Femur (tissue), 1 donor: ENCODE results near the gene FAM9B.
A peak's percentile ranks its signal among the peaks of the same experiment; 100 is the strongest.
"Not testable (repeated sequence)": the region's sequence is repeated elsewhere in the genome, so short reads cannot be mapped to it uniquely, and the experiment has no call there.

Experiments used
- DNase-seq: peaks from one replicate; pipeline ENCODE4 v3.0.0-alpha.2; 2017

Gene FAM9B

DNA sequence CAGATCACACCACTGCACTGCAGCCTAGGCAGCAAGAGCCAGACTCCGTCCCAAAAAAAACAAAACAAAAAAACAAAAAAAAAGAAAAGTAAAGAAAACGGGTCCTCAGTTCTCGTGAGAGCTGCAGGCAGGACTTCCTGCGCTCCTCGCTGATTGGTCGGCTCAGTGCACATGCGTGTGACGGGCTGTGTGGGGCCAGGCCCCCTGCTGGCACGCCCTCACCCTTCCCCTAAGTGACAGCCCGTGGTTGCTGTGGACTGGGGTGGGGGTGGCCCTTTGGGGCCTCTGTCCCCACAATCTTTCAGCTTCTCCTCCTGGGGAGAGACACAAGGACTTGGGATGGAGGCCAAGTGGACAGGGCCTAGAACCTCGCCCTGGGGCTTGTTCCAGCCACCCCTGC is at the start of gene FAM9B:
TSS of gene FAM9B (minus strand) at position 139 of the 400 bp plus-strand sequence. CDS start 1,141 bp downstream, outside the sequence.
- DNase-seq, result no peak

DNA sequence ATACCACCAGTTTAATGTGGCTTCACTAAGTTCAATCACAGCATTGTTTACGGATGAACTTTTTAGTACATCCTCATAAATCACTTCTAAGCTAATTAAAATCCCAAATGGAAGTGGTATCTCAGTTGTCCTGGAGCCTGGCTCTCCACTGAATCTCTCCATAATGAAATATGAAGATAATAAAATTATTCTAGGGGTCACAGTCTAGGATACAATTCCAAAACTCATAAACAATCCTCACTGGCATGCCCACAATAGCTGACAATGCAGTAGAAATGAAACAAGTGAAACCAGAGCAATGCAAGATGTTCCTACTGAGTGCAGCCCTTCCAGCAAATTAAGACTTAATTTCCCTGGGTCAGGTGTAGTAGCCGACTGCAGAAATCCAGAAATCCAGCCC is 47.3 kb upstream of the FAM9B start:
- DNase-seq, result no peak

DNA sequence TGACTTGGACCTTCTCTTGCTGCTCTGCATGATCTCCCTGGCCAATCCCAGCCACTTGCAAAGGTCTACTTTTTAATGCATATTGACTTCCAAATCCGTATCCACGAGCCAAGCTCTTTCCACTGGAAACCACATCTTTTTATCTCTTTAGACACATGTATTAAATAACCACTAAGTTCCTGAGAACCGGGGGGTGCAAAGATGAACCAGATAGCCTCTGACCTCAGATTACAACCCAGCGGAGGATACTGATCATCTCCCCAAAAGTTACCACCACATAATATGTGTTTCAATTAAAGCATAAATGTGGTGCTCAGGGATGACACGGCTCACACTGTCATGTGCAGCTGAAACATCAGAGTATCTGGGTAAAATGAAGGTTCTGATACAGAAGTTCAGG is 40.4 kb upstream of the FAM9B start:
- DNase-seq, result no peak

DNA sequence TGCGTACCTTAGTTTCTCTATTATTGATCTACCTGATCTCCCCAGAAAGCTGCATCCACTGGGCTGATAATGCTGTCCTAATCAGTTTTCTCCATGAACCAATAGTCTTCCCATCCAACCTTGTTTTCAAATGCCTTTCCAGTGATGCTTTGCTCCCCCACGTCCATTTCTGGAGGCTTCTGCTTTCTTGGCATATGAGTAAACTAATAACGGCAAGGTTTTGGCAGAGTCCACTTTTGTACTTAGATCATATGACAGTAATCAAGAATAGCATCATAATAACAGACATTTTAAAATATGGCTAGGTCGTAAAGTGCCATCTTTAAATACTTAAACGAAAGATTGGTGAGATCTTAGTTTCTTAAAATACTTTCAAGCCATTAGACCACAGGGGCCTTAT is 38.4 kb upstream of the FAM9B start:
- DNase-seq, result no peak

DNA sequence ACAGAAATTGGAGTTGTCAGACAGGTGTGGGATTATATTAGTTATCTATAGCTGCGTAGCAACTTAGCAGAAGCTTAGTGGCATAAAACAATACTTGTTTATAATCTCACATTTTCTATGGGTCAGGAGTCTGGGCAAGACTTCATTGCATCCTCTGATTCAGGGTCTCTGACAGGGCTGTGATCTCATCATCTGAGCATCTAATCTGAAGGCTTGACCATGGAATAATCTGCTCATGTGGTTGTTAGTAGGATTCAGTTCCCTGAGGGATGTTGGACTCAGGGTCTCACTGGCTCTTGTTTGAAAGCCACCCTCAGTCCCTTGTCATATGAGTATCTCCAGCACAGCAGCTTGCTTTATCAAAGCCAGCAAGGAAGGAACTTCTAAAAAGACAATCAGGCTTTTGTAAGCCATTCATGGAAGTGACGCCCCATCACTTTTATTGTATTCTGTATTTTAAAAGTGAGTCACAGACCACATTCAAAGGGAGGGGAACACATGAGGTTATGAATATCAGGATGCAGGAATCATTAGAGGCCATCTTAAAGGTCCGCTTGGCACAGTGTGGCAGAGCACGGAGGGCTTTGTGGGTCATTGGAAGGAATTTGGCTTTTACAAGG is 37.2 kb upstream of the FAM9B start:
- no peak for DNase-seq

DNA sequence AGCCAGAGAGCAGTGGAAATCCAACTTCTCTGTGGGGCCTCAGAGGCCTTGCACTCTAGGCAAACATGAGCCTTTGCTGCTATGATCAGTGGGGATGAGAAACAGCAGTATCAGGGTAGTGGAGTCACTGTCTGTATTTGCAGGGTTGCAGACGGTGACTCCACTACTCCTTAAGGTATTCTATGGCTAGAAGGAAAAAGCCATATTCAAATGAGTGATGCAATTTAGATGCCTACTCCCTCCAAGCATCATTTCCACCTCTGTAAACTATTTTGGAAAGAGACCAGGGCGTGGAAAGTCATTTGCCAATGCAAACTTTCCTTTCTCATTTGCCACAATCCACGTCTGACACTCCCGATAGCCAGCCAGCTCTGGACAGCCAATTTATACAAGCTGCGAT is 35.6 kb upstream of the FAM9B start:
- no peak for DNase-seq

DNA sequence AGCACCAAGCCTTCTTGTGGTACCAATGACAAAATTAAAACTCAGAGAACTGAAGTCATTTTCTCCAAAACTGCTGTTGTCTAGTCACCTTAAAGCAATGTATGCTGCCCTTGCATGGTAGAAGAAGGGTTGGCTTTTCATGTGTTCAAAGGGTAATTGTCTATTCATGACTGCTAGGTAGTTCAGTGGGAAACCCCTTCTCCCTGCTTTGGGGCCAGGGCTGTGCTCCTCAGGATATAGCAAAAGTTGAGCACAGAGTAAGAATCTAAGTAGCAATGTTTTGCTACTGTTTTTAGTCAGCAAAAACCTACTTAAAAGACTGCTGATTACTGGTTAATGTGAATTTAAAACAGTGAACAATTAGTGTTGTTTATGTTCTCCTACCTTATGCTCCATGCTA is 30.8 kb upstream of the FAM9B start:
- DNase-seq, result no peak

DNA sequence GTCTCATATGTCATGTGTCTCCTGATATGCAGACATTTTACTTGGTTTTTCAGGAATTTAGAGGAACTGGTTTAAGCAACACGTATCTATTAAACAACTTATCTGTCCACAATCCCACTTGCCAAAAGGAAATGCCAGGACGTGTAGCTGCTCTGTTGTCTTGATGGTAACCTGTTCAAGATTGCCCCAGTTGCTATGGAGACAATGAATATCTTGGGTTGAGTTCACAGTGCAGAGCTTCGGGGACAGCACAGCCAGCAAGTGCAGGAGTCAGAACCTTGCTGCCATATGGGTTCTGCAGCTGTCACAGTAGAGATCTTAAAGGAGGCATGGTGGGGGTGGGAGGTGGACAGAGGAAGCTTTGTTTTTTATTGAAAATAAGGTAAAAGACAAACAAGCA is 28.7 kb upstream of the FAM9B start:
- no peak for DNase-seq

DNA sequence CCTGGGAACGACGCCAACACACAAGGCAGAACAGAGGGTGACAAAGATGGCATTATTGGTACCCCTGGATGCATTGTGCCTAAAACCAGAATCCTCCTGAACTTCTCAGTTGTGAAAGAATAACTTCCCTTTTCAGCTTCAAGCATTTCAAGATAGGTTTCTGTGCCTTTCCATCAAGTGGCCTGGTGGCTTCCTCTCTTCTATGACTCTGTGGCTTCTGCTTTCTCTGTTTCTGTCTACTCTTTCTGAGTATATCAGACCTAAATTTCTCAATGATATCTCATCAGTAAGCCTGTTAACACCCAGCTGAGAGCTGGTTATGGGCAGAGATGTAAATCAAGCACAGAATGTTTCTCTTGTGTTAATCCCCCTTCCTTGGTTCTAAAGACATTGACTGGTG is 21.4 kb upstream of the FAM9B start:
- no peak for DNase-seq

DNA sequence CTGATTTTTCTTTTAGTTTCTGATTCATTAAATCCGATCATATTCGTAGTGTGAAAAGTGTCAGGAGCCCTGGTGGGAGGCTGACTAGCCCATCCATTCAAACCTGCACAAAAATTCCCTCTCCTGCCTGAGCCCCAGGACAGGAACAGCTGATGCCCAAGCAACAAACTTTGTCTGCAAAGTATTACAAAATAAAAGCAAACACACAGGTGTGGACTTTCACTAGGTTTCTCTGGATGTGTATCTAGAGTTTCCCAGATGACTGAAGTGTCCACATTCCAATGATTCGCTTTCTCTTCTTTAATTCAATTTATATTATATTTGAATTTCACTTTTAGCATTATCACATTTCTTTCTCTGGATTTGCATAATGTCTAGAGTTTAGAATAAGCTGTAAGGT is 18.2 kb upstream of the FAM9B start:
- DNase-seq, result no peak

DNA sequence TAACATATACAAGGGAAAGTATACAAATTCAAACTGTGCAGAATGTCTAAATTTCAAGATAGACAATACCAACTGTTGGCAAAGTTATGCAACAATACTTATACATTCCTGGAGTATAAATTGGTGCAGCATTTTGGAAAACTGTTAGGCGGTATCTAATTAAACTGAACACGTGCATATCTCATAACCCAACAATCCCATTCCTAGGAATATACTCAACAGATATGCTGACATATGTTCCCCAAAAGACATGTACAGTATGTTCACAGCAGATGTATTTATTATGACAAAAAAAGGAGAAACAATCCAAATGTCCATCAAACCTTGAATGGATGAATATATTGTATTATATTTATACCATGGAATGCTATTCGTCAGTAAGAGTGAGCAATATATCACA is 16.4 kb upstream of the FAM9B start:
- DNase-seq, result no peak

DNA sequence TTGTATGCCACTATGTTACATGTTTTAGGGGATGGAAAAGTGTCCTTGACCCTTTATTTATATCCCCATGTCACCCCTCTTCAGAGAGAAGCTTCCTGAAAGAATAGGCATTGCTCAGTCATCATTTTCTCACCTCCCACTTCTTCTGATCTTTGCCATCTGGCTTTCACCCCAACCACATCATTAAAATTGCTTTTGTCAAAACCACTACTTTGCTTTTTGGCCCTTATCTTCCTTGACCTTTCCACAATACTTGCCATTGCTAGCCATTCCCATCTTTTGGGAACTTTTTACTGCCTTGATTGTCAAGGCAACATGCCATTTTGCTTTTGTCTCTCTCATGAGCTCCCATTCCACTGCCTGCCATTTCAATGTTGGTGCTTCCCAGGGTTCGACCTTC is 14.9 kb upstream of the FAM9B start:
- DNase-seq, result no peak

DNA sequence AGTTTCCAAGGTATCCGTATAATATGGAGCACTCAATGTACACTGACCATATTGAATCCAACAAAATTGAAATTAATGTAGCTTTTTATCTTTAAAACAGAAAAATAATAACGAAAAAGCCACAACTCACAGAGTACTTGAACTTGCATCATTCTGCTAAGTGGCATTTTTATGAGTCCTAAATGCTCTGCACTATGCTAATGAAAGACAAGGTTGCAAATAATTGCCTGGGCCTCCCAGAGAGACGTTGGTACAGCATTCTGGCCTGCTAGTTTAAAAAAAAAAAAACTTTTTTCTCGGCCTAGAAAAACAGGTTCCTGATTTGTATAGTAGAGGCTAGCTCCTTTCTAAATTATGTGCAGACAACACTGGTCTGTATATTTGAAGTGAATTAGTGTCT is 4.3 kb upstream of the FAM9B start:
- no peak for DNase-seq

DNA sequence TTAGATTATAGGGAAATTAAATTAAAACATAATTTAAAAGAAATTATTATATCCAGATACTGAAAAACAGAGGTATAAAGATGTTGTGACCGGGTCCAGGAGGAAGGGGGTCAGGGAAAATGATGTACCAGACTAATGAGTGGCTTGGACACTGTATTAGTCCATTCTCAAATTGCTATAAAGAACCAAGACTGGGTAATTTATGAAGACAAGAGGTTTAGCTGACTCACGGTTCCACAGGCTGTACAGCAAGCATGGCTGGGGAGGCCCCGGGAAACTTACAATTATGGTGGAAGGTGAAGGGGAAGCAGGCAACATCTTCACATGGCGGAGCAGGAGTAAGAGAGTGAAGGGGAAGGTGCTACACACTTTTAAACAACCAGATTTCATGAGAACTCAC is 3.4 kb upstream of the FAM9B start:
- no peak for DNase-seq

DNA sequence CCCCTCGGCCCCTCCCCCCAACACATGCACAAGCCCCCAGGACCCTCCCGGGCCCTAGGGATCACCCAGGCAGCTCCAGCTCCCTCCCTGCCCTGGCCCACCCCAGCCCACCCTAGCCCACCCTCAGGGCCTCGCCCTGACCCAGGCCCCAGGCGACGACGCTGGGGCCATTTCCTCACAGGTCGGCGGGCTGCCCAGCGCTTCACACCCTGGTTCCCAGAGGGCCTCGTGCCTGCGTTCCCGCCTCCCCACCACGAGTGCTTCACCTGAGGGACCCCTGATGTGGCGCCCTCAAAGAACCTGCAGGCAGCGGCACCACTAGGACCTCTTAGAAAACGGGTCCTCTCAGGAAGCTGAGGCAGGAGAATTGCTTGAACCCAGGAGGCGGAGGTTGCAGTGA is 341 bp downstream of the FAM9B start:
- DNase-seq, result no peak

DNA sequence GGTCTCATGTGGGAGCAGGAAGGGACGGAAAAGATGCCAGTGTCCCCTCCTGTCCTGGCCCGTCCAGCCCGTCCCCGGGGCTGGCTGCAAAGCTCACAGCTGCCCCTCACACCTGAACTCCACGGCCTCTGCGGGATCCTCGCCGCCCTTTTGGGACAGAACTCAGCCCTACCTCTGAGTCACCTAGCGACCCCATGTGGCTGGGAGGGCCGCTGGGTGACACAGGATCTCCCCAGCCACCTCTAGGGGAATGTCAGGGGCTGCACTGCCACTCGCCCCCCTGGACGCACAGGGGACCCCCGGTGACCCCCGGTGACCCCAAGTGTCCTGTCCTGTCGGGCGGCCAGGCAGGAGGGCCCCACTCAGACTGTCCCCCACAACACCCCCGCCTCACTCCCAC is 748 bp downstream of the FAM9B start:
- DNase-seq, result no peak

DNA sequence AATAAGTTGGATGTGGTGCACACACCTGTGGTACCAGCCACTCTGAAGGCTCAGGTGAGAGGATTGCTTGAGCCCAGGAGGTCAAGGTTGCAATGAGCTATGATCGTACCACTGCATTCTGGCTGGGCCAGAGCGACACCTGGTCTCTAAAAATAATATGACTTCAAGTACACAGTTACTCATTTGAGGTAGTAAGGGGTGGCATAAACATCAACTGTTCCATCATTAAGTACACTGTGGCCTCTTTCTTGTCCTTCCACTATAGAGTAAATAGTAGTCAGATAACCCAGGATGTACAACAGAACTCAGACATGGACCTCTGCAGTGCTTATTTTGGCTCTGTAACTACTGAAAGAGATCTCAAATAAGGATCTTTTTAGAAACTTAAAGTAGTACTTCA is 10.6 kb downstream of the FAM9B start:
- no peak for DNase-seq

DNA sequence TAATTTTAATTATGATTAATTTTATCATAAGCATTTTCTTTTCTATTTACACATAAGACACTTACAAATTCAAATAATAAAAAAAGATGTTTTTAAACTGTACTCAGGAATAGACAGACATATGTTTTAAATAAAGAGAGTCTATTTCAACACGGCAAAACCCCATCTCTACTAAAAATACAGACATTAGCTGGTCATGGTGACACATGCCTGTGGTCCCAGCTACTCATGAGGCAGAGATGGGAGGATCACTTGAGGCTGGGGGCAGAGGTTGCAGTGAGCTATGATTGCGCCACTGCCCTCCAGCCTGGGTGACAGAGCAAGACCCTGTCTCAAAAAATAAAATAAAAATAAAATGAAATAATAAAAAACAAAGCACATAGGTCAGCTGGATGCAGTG is 14.8 kb downstream of the FAM9B start:
- DNase-seq, result no peak

DNA sequence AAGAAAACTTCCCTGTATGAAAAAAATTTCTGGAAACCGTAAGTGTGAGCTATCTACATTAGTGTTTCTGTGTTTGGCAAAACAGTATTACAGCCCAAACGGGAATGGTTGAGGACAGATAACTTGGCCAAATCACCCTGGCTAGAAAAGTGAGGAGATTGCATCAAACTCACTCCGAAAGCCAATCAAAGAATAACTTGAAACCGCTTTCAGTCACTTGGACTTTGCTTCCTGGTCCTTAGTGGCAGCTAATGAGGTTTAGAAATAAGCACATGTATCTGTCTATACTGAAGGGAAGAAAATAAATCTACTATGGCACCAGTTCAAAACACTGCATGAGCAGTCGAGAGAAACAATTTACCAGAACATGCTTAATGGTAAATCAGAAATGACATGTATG is 15.6 kb downstream of the FAM9B start:
- not testable (repeated sequence) for DNase-seq

DNA sequence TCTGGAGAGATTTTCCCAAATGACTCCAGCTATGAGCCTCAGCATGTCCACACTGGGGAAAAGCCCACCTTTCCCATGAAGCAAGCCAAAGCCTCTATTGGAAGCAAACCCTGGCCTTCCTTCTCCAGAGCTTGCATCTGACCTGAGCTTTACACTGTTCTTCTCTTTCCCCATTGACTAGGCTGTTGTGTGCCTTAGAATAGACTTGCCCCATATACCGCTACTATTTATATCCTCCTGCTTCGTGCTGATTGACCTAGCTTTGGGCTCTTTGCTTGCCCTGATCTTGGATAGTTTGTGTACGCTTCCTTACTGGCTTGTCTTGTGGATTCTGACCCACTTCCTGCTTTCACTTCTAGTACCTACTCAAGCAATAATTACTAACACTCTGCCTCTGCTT is 30.9 kb downstream of the FAM9B start:
- no peak for DNase-seq

DNA sequence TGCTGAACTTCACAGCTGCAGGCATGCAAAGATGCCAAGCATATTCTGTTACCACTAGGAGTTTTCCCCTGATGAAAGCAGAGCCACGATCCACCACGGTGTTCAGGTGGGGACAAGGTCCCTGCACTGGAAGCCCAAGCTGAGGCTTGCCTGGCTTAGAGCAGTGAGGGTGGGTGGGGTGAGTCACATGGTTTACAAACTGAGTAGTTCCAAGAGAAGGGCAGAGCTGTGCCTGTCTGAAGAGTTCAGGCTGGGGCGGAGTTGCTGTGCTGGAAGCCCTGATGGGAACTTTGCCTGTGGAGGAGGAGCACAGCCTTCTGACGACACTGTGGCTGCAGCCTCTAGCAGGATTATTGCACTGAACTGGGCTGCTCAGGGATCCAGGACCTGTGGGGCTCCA is 45.5 kb downstream of the FAM9B start:
- DNase-seq, result peak; percentile 62

DNA sequence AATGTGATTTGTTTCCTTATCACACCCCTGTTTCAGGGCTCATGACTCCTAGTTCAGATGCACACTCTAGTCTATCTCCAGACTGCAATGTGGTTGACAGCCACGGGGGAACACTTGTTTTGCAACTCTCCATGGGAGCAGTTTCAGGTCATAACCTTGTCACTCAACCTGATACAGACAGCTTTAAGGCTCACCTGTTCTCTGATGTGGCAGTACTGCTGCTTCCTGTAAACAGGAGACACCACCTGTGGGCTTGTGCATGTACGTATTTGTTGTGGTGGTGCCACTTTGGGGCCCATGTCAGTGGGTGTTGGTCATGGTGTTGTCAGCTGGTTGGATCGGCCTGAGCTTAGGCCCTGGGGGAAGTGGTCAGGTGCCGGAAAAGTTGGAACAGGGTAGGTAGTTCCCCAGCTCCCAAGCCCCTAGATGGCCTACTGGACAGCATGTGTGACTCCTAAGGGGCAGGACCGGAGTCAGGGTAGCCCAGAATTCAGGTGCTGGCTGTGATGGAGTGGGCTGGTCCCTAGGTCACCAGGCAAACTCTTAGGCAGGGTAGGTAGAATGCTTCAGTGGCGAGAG is 46.2 kb downstream of the FAM9B start:
- DNase-seq, result no peak

DNA sequence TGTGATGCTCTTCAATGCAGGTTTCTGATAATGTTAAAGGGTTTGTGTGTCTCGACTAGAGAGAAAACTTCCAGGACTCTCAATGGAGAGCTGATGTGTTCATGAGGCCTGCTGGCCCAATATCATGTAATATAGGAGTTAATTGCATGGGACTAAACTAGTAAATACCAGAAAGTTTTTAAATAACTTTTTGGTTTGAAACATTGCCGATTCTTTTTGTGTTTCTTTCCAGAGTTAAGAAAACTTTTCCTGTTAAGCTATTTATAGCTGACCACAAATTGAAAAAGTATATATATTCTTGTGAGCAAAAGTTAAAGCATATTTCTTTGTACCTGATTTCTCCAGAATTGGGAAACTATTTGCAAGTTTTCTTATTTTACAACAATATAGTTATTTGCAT is 49.7 kb downstream of the FAM9B start:
- no peak for DNase-seq

DNA sequence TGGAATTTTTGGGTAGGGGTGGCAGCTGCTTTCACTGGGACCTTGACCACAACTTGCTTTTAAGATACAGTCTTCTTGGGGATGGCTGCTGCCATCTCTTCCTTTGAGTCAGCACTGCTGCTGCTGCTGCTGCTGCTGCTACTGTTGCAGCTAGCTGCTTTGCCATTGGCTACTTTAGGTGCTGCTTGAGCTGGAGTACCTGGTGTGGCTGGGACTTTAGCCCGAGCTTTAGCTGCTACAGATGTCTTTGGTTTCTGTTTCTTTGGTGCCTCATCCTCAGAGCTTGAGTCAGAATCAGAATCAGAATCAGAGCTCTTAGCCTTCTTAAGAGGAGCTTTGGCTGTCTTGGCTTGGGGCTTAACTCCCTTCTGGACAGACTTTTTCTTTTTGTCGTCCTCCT is 52.2 kb downstream of the FAM9B start:
- DNase-seq, result no peak

DNA sequence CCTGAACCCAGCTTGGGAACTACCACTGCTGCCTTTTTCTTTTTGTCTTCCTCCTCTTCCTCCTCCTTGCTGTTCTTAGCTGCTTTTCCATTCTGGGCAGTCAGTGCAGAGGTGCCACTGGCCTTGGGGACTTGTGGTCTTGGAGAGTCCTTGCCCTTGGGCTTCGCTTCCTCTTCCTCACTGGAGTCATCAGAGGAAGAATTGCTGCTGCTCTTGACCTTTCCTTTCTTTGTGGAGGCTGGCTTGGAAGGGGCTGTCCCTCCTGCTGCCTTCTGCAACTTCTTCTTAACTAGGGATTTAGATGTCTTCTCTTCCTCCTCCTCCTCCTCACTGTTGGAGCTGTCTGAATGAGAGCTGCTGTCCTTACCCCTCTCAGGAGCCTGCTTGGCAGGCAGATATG is 53.2 kb downstream of the FAM9B start:
- no peak for DNase-seq
